Middle frontal gyrus (tissue), 1 donor: ENCODE measurements around the gene PDGFB.
"Not testable (repeated sequence)": the region's sequence is repeated elsewhere in the genome, so short reads cannot be mapped to it uniquely, and the experiment has no call there.

ENCODE experiments used
- DNase-seq: peaks from one replicate; pipeline ENCODE4 v3.0.0-alpha.2; 2015; ENCODE audit warnings: low spot score; ENCODE audit errors: extremely low spot score

Gene PDGFB

DNA sequence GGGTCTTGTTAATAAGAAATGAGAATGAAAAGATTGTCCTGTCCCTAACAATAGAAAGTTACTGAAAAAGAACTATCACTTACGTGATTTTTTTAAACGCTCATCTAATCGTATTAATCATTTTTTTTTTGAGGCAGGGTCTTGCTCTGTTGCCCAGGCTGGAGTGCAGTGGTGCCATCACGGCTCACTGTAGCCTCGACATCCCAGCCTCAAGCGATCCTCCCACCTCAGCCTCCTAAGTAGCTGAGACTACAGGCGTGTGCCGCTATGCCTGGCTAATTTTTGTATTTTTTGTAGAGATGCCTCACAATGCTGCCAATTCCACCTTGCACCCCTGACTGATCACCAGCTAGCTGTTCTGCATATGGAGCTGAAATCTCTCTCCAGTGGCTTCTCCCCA is 15.7 kb downstream of the PDGFB start:
- no peak for DNase-seq

DNA sequence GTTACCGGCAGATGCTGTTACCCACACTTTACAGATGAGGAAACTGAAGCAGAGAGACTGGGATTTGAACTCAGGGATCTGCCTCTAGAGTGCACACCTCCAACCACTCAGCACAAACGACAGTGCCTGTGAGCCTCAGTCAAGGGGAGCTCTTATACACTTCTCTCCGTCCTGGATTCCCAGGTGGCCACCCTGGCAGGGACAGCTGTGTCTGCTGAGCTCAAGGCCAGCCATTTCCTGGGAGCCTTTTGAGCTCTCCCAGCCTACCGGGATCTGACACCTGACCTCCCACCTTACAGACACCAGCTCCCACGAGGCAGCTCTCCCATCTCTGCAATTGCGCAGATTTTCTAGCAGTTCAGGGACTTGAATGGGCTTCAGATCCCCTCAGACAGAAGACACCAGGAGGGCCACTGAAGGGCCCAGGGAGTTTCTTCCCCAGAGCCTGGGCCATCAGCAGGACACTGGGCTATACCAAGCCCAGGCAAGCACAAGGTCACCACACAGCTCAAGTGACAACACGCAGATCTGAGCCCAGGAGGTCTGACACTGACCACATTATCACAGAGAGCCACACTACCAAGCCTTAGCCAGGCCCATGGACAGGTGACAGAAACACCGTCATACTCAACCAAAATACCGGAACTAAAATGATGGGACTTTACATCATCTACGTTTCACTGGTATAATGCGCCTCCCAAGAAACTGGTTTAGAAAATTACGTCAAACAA is 17.1 kb downstream of the PDGFB start:
- DNase-seq = no peak

DNA sequence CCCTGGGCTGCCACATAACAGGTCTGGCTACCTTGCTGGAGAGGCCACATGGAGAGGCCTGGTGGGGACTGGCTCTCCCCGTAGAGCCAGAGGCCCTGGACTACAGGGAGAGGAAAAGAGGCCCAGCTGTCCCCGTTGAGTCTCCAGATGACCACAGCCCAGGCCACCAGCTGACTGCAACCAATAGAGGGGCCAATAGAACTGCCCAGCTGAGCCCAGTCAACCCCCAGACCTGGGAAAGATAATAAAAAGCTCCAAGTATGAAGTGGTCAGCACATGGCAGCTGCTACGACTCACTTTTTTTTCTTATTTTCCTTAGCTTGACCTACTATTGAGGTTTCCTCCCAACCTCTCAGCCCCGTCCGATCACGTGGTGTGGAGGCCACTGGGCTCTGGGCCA is 18.4 kb downstream of the PDGFB start:
- DNase-seq = no peak

DNA sequence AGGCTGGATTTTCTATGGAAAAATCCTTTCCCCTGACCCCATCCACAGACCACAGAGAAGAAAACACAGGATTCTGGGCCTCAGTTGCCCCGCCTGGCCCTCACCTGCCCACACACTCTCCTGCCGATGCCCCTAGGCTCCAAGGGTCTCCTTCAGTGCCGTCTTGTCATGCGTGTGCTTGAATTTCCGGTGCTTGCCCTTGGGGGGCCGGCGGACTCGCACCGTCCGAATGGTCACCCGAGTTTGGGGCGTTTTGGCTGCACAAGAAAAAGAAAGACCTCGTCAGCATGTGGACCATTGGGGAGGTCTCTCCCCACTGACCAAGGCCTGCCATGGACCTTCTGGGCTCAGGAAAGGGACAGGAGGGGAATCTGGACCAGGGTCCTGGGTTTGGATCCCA is 19.2 kb downstream of the PDGFB start:
- DNase-seq = no peak

DNA sequence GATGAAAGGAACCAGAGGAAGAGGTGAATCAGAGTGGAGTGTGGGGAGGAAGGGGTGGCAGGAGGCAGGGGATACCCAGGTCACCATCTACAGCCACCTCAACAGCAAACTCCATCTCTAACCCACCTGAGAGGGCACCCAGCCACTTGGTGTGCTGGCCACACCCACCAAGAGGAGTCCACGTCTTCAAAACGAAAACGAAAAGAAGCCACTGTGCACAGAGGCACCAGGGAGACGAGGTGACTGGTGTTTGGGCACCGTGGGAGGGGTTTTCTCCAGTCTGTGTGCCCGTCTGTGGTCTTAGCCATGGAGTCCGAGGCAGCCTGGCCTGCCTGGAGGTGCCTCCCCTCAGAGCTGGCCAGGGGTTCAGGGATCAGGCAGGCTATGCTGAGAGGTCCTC is 20.2 kb downstream of the PDGFB start:
- no peak for DNase-seq

DNA sequence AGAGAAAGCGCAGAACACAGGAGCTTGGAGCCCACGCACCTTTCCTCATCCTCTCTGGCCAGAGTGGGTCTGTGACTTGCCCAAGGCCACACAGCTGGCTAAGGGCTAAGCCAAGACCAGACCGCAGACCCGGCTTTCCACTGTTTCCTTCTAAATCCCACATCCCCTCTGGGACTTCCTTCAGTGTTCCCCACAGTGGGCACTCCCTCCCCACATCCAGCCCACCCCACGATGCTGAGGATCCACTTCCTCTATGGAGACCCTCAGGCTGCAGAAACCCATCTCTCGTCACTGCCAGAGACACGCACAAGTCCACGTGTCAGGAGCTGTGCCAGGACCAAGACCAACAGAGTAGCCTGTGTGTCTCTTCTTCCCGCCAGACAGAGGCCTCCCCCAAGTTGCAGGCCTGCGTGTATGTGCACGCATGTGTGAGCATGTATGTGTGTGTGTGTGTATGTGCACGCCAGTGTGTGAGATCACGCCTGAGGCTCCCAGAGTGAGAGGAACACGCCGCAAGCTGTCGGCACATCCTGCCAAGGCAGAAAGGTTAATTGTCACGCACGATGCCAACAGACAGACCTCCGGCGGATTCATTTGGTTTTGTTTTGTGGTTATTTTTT is 21.6 kb downstream of the PDGFB start:
- no peak for DNase-seq

DNA sequence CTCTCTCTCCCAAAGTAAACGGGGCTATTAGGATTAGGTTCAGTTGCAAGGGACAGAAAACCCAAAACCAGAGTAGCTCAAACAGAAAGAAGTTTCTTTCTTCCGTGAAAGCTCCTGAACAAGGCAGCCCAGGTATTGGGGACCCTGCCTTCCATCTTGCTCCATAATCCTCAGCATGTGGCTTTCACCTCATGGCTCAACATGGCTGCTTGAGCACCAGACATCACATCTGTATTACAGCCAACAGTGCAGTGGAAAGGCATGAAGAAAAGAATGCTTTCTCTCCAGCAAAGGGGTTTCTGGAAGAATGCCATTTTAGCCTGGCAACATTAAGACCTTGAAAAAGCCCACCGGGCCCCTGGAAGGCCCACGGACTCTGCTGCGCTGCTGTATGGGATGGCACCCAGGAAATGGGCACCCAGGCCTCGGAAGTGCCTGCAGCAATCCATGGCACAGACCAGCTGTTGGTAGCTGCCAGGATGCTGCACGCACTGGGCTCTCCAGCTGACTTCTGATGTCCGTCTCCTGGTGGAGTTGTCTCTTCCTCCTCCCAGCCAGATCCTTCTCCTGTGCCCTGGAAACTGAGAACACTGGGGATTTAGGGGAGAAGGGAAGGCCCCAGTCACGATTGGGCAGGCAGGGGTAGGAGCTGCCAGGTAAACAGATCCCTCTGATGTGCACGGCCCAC is 22.6 kb downstream of the PDGFB start:
- DNase-seq = no peak

DNA sequence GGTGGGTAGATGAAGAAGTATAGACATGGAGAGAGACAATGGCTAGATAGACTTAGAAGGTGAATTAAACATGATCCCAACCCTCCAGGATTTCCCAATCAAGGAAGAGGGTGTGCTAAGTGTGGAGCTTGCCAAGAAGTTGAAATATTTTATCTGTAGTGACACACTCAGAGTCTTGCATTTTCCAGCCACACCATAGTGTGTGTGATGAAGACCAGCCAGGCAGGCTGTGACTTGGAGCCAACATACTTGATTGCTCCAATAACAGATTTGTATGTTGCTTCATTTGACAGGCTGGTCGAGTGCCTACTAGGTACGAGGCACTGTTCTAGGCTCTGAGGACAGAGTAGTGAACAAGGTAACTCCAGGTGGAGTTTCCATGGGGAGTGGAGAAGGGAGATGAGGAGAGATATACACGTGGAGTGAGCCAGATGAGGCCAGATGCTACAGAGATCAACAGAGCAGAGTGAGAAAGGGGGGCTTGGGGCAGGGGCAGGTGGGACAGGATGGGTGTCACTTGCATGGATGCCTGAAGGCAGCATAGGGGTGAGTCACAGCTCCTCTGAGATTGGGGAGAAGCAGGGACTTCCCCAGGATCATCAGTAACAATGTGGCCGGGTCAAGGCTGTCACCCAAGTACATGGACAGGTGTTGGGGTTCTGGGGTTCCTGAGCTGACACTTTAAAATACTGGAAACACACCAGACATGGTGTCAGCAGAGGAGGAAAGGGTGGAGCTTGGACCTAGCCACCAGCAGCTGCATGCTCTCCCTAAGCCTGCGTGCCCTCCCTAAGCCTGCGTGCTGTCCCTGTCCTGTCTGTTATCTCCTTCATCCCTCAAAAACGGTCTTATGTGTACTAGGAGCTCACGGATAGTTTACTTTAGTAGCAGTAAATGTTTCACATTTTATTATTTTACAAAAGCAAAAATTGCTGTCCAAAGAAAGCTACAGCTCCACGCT is 23.6 kb downstream of the PDGFB start:
- no peak for DNase-seq

DNA sequence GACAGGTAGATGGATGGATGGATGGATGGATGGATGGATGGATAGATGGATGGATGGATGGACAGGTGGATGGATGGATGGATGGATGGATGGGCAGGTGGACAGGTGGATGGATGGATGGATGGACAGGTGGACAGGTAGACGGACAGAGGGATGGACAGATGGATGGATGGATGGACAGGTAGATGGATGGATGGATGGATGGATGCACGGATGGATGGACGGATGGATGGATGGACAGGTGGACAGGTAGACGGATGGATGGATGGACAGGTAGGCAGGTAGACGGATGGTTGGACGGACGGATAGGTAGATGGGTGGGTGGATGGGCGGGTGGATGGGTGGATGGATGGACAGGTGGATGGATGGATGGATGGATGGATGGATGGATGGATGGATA is 24.3 kb downstream of the PDGFB start:
- no peak for DNase-seq

DNA sequence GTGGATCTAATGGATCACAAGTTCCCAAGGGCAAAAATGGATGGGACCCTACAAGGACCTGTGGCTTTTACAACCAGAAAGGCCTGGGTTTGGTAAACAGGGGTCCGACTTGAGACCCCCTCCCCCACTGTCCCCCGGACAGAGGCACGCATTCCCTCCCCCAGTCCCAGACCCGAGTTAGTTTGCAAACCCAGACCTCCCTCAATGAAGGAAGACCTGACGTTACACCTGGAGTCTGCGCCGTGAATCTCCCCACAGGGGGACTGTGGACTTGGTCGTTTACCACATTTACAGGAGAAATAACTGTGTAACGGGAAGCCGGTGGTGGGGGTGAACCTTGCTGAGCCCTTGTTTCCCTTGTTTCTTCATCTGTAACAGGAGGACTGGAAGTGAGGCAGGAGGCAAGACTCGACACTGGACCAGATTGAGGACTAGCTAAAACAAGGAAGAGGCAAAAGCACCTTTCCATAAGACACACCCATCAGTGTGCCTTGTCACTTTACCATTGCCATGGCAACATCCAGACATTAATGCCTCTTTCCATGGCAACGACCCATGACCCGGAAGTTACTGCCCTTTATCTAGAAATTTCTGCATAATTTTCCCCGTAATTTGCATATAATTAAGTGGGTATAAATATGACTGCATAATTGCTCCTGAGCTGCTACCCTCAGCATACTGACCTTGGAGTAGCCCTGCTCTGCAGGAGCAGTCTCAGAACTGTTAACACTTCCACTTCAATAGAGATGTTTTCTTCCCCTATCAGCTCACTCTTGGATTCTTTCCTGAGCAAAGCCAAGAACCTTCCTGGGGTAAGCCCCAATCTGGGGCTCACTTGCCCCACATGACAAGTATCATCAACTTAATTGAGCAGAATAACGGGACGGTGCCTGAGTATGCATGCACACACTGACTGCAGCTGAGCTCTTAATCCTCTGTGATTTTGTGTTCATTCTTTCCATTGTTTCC is 25.4 kb downstream of the PDGFB start:
- no peak for DNase-seq

DNA sequence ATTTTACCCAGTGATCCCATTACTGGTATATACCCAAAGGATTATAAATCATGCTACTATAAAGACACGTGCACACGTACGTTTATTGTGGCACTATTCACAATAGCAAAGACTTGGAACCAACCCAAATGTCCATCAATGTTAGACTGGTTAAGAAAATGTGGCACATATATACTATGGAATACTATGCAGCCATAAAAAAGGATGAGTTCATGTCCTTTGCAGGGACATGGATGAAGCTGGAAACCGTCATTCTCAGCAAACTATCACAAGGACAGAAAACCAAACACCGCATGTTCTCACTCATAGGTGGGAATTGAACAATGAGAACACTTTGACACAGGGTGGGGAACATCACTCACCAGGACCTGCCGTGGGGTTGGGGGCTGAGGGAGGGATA is 26.4 kb downstream of the PDGFB start:
- not testable (repeated sequence) for DNase-seq

DNA sequence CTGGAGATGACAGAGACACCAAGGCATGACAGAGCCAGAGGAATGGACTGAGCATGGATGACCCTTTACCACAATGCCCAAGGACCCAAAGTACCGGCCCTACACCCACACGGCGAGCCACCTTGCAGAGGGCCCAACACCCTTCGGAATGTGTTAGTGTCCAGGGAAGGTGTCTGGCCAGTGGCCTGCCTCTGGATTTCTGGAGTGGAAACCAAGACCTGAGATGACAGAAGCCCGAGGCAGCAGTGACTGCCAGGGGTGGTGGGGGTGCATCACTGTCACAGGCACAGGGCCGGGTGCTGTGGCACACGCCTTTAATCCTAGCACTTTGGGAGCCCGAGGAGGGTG is 28.7 kb downstream of the PDGFB start:
- no peak for DNase-seq

DNA sequence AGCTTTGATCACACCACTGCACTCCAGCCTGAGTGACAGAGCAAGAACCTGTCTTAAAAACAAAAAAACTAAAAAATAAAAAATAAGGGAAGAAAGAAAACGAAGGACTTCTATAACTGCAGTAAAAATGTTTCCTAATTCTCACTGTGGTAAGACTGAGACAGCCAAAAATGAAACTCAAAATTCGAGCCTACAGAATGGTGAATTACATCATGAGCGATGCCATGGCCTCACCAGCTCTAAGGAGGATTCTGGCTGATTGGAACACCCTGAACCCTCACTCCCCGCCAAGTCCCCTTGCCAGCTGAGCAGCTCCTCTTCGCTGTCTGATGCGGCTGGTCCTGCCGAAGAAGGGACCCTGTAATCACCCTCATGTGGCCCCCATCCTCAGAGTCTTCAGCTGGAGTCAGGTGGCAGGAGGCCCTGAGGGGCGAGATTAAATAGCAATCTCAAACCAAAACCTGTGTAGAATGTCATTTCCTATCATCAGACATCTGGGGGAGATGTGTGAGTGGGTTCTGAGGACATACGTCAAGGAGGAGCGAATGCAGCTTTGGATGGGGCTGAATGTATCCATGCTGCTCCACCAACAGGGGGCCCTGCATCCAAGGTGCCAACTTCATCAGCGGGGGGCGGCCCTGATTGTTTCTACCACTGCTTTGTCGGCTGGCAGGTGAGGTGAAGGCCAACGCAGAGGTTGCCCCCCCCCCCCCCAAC is 29.2 kb downstream of the PDGFB start:
- DNase-seq = no peak

DNA sequence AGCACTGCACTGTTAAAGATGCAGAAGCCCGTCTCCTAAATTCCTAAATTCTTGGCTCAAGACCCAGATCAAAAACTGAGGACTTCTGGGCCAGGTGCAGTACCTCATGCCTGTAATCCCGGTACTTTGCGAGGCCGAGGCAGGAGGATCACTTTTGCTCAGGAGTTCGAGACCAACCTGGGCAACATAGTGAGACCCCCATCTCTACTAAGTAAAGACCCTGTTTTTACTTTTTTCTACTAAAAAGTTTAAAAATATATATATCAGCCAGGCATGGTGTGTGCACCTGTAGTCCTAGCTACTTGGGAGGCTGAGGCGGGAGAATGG is 29.7 kb downstream of the PDGFB start:
- DNase-seq = no peak

DNA sequence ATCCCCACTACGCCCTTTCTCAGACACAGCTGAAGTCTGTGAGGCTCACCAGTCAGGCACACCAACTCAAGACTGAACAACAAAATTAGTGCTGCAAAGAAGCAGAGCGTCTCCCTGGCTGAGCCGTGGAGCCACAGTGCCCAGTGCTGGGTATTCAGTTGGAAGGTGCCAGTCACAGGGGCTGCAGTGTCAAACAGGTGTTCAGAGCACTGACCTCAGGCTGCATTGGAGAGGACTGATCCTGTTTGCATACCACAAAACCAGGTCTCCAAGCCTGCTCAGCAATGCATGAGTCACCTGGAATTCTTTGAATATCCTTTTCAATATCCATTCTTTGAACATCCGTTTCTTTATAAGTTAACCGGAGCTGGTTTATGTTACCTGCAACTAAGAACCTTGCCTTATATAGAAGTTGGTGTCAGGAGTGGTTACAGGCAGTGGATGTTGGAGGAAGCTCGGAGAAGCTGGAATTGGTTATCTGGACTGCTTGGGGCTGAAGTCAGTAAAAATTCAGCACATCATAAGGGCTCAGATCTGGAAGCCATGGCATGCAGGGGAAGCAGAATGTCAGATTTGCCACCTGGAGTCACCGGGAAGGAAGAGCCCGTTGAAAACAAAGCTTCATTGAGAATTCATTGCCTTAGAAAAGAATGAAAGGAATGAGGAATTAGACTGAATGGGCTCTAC is 30.3 kb downstream of the PDGFB start:
- no peak for DNase-seq

DNA sequence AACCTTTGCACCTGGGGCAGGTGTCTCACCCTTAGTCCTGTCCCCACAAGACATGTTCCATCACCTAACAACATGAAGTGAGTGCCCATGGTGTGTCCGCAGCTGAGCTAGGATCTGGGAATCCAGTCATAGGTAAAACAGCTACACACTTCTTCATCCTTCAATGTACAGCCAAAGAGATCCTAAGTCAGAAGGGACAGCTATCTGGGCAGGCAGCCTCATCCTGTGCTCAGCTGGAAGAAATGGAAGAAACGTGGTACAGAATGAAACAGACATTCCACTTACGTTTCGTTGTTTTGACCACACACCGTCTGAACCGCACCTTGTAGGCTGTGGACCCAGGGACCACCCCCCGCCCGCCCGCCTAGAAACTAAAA is 30.8 kb downstream of the PDGFB start:
- DNase-seq = no peak

DNA sequence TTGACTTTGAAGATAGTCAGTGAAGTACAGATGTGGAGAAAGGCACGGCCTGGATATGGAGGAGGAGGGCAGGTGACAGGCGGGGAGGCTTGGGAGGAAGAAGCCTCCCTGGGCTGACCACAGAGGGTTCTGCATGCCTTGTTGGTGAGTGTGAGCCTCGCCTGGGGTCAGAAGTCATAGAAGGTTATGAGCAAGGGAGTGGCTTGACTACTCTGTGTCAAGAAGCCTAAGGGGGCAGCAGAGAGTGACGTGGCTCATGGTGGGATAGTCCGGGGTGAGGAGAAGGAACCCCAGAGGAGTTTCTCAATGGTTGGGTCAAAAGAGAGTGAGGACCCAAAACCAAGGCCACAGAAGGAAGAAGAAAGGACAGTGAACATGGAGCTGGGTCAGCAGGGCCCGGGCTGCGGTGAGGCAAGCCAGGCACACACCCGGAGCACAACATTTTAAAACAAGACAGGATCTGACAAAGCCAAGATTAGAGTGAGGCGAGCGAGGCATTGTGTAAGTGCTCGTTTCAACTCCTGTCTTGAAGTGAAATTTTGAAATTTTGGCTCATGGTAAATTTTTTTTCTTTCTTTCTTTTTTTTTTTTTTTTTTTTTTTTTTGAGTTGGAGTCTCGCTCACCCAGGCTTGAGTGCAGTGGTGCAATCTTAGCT is 31.9 kb downstream of the PDGFB start:
- no peak for DNase-seq

DNA sequence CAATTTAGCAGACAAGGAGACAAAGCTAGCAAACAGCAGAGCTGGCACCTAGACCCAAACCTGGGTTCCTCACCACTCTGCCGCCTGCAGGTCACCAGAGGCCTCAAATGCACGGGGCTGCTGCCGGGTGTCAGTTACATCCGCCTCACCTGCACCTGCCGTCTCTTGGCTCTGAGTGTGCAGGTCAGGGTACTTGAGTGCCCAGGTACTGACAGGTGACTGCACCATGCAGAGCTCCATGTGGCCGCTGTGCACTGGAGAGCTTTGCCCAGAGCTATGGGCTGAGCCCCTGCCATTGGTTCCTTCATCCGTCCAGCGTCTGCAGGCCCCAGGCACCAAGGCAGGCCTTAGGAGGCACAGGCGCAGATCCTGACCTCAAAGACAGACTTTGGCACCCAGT is 35.0 kb downstream of the PDGFB start:
- no peak for DNase-seq
